Neural progenitor cell (in vitro differentiated cells): Measurements from ENCODE around the gene ZFYVE21. TPM values are rescaled to one million over a fixed set of nuclear protein-coding genes. Genes with fewer than 3 reads are reported as not detected.

ENCODE experiments used
- DNase-seq: peaks from one replicate; pipeline ENCODE4 v3.0.0-alpha.2; 2016; ENCODE audit warnings: low spot score
- H2AFZ ChIP-seq: fragments of 200-600 bp; sonication (generic); replicated peaks from 2 replicates; pipeline ENCODE4 v1.6.1; 2016; ENCODE audit warnings: antibody characterized with exemption
- H3F3A ChIP-seq: fragments of 200-600 bp; sonication (generic); 2 replicates; pipeline ENCODE4 v1.6.1; 2016; ENCODE audit warnings: antibody characterized with exemption, low read depth
- H3K27ac ChIP-seq: fragments of 200-600 bp; sonication (generic); 2 replicates; pipeline ENCODE4 v1.5.1; 2016; ENCODE audit warnings: mild to moderate bottlenecking
- H3K27me3 ChIP-seq: fragments of 200-600 bp; sonication (generic); 2 replicates; pipeline ENCODE4 v1.6.1; 2016; ENCODE audit warnings: mild to moderate bottlenecking, moderate library complexity
- H3K36me3 ChIP-seq: fragments of 200-600 bp; sonication (generic); 2 replicates; pipeline ENCODE4 v1.5.1; 2016
- H3K4me1 ChIP-seq: fragments of 200-600 bp; sonication (generic); 2 replicates; pipeline ENCODE4 v1.6.1; 2016; ENCODE audit warnings: mixed run types
- H3K4me2 ChIP-seq: fragments of 200-600 bp; sonication (generic); 2 replicates; pipeline ENCODE4 v1.6.1; 2016
- H3K4me3 ChIP-seq: fragments of 200-600 bp; sonication (generic); 2 replicates; pipeline ENCODE4 v1.5.1; 2016
- H3K79me2 ChIP-seq: fragments of 200-600 bp; sonication (generic); 2 replicates; pipeline ENCODE4 v1.6.1; 2016; ENCODE audit warnings: low read depth
- H3K9ac ChIP-seq: fragments of 200-600 bp; sonication (generic); 2 replicates; pipeline ENCODE4 v1.6.1; 2016
- H3K9me3 ChIP-seq: fragments of 200-600 bp; sonication (generic); 2 replicates; pipeline ENCODE4 v1.5.1; 2016; ENCODE audit warnings: low read depth
- H4K20me1 ChIP-seq: fragments of 200-600 bp; sonication (generic); 2 replicates; pipeline ENCODE4 v1.6.1; 2016; ENCODE audit warnings: low read depth
- H3K27ac Mint-ChIP-seq: 3 replicates; pipeline ENCODE4 v1.8.0; 2021; ENCODE audit warnings: mixed read lengths
- H3K27me3 Mint-ChIP-seq: 2 replicates; pipeline ENCODE4 v1.8.0; 2022; ENCODE audit warnings: low read depth, mild to moderate bottlenecking, inconsistent platforms, moderate library complexity, mixed read lengths; ENCODE audit not compliant: insufficient read depth
- H3K36me3 Mint-ChIP-seq: 3 replicates; pipeline ENCODE4 v1.8.0; 2021; ENCODE audit warnings: mixed read lengths
- H3K4me1 Mint-ChIP-seq: 3 replicates; pipeline ENCODE4 v1.8.0; 2021; ENCODE audit warnings: mixed read lengths
- H3K4me3 Mint-ChIP-seq: 3 replicates; pipeline ENCODE4 v1.8.0; 2021; ENCODE audit warnings: mild to moderate bottlenecking, moderate library complexity, mixed read lengths
- H3K9me3 Mint-ChIP-seq: 3 replicates; pipeline ENCODE4 v1.8.0; 2020; ENCODE audit warnings: mixed read lengths
- EZH2 ChIP-seq: fragments of 200-600 bp; sonication (generic); IDR thresholded peaks from 2 replicates; pipeline ENCODE4 v1.6.1; 2017; ENCODE audit warnings: antibody characterized with exemption, mild to moderate bottlenecking, moderate library complexity
- EZH2phosphoT487 ChIP-seq: fragments of 200-600 bp; sonication (generic); IDR thresholded peaks from 2 replicates; pipeline ENCODE4 v1.6.1; 2017; ENCODE audit warnings: antibody characterized with exemption
- total RNA-seq: library from RNA; depleted of rRNA; stranded (reverse); fragments of >200 nt; gene quantifications from 2 replicates; pipeline ENCODE4 v1.2.3, GENCODE V29; 2015; ENCODE audit warnings: low replicate concordance
- TF ChIP-seq, protein P1 (sequence below): fragments of 200-600 bp; sonication (generic); IDR thresholded peaks from 2 replicates; pipeline ENCODE4 v1.5.1; 2017; ENCODE audit warnings: antibody characterized with exemption, mild to moderate bottlenecking

ZFYVE21 gene
- total RNA-seq, 1 donor from 2014 or later, result 46.2 TPM

DNA sequence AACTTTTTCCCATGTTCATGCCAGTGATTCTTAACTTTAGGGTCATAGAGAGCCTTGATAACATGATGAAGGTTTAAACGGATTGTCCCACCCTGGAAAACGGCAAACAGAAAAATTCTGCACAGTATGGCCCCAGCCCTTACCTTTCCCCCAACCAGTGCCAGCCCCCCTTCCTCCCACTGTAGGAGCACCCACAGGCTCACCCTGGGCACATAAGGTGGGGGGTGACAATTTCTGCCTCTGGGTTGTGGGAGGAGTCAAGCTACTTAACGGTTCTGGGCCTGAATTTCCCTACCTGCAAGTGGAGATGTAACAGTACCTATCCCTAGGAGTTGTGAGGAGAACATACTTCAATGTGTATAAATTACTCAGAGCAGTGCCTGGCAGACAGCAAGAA lies 18.4 kb upstream of the ZFYVE21 start:
- no peak for DNase-seq
- Mint-ChIP-seq H3K27me3 (peaks cover 6% of the 10 kb centered on the region), H3K27ac (peak overlapping the region; percentile 50), H3K9me3 (no peaks in the 10 kb centered on the region), H3K4me3 (no peak overlapping the region), H3K36me3 (peaks cover 4% of the 10 kb centered on the region), H3K4me1 (peaks cover 20% of the 10 kb centered on the region)
- H3K36me3 ChIP-seq, result no peaks in the 10 kb centered on the region
- H3K4me1 ChIP-seq, result peaks cover 4% of the 10 kb centered on the region
- no peaks in the 10 kb centered on the region for H3F3A ChIP-seq
- H3K27me3 ChIP-seq, result no peaks in the 10 kb centered on the region
- no peaks in the 10 kb centered on the region for H3K9me3 ChIP-seq
- no peak overlapping the region for H2AFZ ChIP-seq
- peaks cover 53% of the 10 kb centered on the region for H4K20me1 ChIP-seq
- no peak overlapping the region for H3K4me3 ChIP-seq
- no peak overlapping the region for H3K4me2 ChIP-seq
- peak overlapping the region; percentile 58 for H3K27ac ChIP-seq
- no peaks in the 10 kb centered on the region for H3K79me2 ChIP-seq
- no peak overlapping the region for H3K9ac ChIP-seq
- TF ChIP-seq EZH2 (no peak), EZH2phosphoT487 (no peak)
- TF ChIP-seq, protein P1, sequence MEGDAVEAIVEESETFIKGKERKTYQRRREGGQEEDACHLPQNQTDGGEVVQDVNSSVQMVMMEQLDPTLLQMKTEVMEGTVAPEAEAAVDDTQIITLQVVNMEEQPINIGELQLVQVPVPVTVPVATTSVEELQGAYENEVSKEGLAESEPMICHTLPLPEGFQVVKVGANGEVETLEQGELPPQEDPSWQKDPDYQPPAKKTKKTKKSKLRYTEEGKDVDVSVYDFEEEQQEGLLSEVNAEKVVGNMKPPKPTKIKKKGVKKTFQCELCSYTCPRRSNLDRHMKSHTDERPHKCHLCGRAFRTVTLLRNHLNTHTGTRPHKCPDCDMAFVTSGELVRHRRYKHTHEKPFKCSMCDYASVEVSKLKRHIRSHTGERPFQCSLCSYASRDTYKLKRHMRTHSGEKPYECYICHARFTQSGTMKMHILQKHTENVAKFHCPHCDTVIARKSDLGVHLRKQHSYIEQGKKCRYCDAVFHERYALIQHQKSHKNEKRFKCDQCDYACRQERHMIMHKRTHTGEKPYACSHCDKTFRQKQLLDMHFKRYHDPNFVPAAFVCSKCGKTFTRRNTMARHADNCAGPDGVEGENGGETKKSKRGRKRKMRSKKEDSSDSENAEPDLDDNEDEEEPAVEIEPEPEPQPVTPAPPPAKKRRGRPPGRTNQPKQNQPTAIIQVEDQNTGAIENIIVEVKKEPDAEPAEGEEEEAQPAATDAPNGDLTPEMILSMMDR, result no peak

DNA sequence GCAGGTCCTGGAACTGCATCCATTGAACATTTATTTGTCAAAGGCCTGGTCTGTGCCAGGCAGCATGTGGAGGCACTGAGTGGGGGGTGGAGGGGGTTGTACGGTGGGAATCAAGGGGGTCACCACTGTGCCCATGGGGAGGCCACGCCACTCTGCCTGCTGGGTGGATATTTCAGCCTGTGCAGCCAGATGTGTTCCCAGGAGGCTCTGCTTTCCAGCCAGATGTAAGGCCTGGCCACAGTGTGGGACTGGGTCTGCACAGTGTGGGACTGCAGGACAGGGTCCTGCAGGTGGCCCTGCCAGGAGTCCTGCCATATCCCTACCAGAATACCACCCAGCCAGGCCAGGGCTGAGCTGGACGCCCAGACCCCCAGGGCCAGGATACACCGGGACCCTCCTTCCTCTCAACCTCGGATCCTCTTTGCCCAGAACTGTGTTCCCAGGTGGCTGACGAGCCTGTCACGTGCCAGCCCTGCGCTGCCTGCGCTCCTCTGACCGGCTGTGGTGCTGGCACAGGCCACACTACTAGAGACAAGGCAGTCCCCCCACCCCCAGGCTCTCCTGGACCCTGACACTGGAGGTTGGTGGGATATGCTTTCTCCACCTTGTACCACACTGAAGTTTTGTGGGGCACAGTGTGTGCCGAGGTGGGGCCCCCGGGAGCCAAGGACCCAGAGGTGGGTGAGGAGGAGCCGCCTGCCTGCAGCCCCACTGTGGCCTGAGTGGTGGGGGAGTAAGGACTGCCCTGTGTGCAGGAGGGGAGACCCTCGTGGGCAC lies 17.8 kb upstream of the ZFYVE21 start:
- Histone ChIP-seq H3K4me3 (no peak overlapping the region), H3K27ac (peak overlapping the region; percentile 58), H3K27me3 (no peaks in the 10 kb centered on the region), H3K79me2 (no peaks in the 10 kb centered on the region), H3K36me3 (no peaks in the 10 kb centered on the region), H2AFZ (no peak overlapping the region), H3K9me3 (no peaks in the 10 kb centered on the region), H3K4me1 (peaks cover 4% of the 10 kb centered on the region), H3F3A (no peaks in the 10 kb centered on the region), H3K9ac (no peak overlapping the region), H4K20me1 (peaks cover 57% of the 10 kb centered on the region), H3K4me2 (no peak overlapping the region)
- Mint-ChIP-seq H3K27me3 (peaks cover 6% of the 10 kb centered on the region), H3K4me1 (peaks cover 22% of the 10 kb centered on the region), H3K27ac (peak overlapping the region; percentile 50), H3K36me3 (peaks cover 6% of the 10 kb centered on the region), H3K9me3 (no peaks in the 10 kb centered on the region), H3K4me3 (no peak overlapping the region)
- no peak for DNase-seq
- TF ChIP-seq, protein P1, result no peak
- TF ChIP-seq EZH2phosphoT487 (no peak), EZH2 (no peak)

DNA sequence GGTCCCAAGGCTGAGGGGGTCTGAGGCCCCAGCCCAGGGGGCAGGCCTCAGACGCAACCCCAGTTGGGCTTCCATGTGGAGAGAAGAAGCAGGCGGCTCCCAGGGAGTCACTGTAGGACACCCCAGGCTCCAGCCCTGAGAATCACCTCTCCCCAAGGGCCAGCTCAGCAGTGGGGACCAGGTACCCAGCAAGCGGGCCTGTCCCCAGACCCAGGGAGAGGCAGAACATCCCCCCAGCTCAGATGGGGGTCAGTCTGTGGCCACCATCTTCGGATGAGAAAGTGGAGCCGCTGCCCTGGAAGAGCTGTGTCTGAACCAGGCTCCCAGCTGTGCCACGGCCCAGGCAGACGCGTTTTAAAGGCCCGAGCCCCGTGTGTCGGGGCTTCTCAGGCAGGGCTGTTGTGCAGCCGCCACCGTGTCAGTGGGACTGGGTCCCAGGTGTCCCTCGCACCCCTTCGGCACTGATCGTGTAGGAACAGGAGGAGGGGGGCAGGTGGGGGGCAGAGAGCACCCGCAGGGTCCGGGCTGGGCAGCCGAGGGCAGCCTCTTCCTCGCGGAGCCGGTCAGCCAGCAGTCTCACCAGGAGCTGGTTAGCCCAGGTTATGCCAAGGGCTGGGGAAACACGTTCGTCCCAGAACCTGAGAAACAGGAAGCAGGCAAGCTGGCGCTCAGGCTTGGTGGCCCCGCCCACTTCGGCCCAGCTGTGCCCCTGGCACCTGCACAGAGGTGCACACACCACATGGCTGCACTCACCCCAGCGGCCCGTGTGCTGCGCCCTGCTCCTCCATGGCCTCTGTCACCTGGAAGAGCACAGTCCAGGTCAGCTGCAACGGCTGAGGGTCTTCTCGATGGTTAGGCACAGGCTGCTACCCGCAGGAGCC lies 17.0 kb upstream of the ZFYVE21 start:
- Histone ChIP-seq H3K9ac (no peak overlapping the region), H4K20me1 (peaks cover 50% of the 10 kb centered on the region), H3K4me1 (peaks cover 4% of the 10 kb centered on the region), H3K27me3 (no peaks in the 10 kb centered on the region), H3K27ac (peak overlapping the region; percentile 58), H3F3A (no peaks in the 10 kb centered on the region), H3K36me3 (no peaks in the 10 kb centered on the region), H3K9me3 (no peaks in the 10 kb centered on the region), H3K4me2 (no peak overlapping the region), H3K79me2 (no peaks in the 10 kb centered on the region), H2AFZ (no peak overlapping the region), H3K4me3 (no peak overlapping the region)
- Mint-ChIP-seq H3K4me1 (peaks cover 31% of the 10 kb centered on the region), H3K27ac (no peak overlapping the region), H3K36me3 (peaks cover 11% of the 10 kb centered on the region), H3K4me3 (no peak overlapping the region), H3K9me3 (no peaks in the 10 kb centered on the region), H3K27me3 (peaks cover 6% of the 10 kb centered on the region)
- no peak for TF ChIP-seq EZH2
- TF ChIP-seq, protein P1, result no peak
- TF ChIP-seq EZH2phosphoT487, result no peak
- DNase-seq, result no peak
